T-helper 1 cell treated with Interleukin-12 subunit alpha and Interleukin-12 subunit beta and Interleukin-4 antibody, amounts not matched to agents 30 μg/mL and 1 μg/mL, for 36 hours (primary cell): ENCODE results near the gene EXT2.

ENCODE experiments used
- H3K27ac Mint-ChIP-seq: one replicate; pipeline ENCODE4 v1.8.0; 2021; ENCODE audit warnings: mild to moderate bottlenecking, mixed read lengths
- H3K27me3 Mint-ChIP-seq: one replicate; pipeline ENCODE4 v1.8.0; 2021; ENCODE audit warnings: low read depth, mixed read lengths
- H3K36me3 Mint-ChIP-seq: one replicate; pipeline ENCODE4 v1.8.0; 2021; ENCODE audit warnings: low read depth, mixed read lengths
- H3K4me1 Mint-ChIP-seq: one replicate; pipeline ENCODE4 v1.8.0; 2021; ENCODE audit warnings: low read depth, mixed read lengths
- H3K4me3 Mint-ChIP-seq: one replicate; pipeline ENCODE4 v1.8.0; 2021; ENCODE audit warnings: mild to moderate bottlenecking, moderate library complexity, mixed read lengths
- H3K9me3 Mint-ChIP-seq: one replicate; pipeline ENCODE4 v1.8.0; 2021; ENCODE audit warnings: mixed read lengths

Gene EXT2

GRCh38 chr11:44281151-44281550 is 185.7 kb downstream of the EXT2 start:
- Mint-ChIP-seq H3K4me1 (no peaks in the 10 kb centered on the region), H3K27ac (no peak overlapping the region), H3K27me3 (peaks cover 8% of the 10 kb centered on the region), H3K36me3 (no peaks in the 10 kb centered on the region), H3K4me3 (no peak overlapping the region), H3K9me3 (no peaks in the 10 kb centered on the region)

GRCh38 chr11:44282620-44283019 is 187.1 kb downstream of the EXT2 start:
- Mint-ChIP-seq H3K36me3 (no peaks in the 10 kb centered on the region), H3K9me3 (no peaks in the 10 kb centered on the region), H3K4me1 (no peaks in the 10 kb centered on the region), H3K27ac (no peak overlapping the region), H3K27me3 (peaks cover 8% of the 10 kb centered on the region), H3K4me3 (no peak overlapping the region)

GRCh38 chr11:44285756-44286155 is 190.3 kb downstream of the EXT2 start:
- H3K4me1 Mint-ChIP-seq, result no peaks in the 10 kb centered on the region
- no peak overlapping the region for H3K4me3 Mint-ChIP-seq
- peaks cover 7% of the 10 kb centered on the region for H3K27me3 Mint-ChIP-seq
- H3K27ac Mint-ChIP-seq, result no peak overlapping the region
- H3K9me3 Mint-ChIP-seq, result no peaks in the 10 kb centered on the region
- H3K36me3 Mint-ChIP-seq, result no peaks in the 10 kb centered on the region

- no peak overlapping the region for H3K4me3 Mint-ChIP-seq
- no peaks in the 10 kb centered on the region for H3K9me3 Mint-ChIP-seq
- no peaks in the 10 kb centered on the region for H3K4me1 Mint-ChIP-seq
- no peaks in the 10 kb centered on the region for H3K36me3 Mint-ChIP-seq
- H3K27ac Mint-ChIP-seq, result no peak overlapping the region
- peaks cover 4% of the 10 kb centered on the region for H3K27me3 Mint-ChIP-seq
Measured at GRCh38 chr11:44286268-44286880, 190.9 kb downstream of the EXT2 start.

GRCh38 chr11:44286911-44287310 is 191.4 kb downstream of the EXT2 start:
- H3K9me3 Mint-ChIP-seq, result no peaks in the 10 kb centered on the region
- H3K27me3 Mint-ChIP-seq, result peaks cover 4% of the 10 kb centered on the region
- no peak overlapping the region for H3K4me3 Mint-ChIP-seq
- no peaks in the 10 kb centered on the region for H3K36me3 Mint-ChIP-seq
- H3K27ac Mint-ChIP-seq, result no peak overlapping the region
- H3K4me1 Mint-ChIP-seq, result no peaks in the 10 kb centered on the region

GRCh38 chr11:44288133-44288526 is 192.7 kb downstream of the EXT2 start:
- no peaks in the 10 kb centered on the region for H3K9me3 Mint-ChIP-seq
- H3K36me3 Mint-ChIP-seq, result no peaks in the 10 kb centered on the region
- H3K4me1 Mint-ChIP-seq, result no peaks in the 10 kb centered on the region
- H3K4me3 Mint-ChIP-seq, result no peak overlapping the region
- no peak overlapping the region for H3K27ac Mint-ChIP-seq
- peaks cover 7% of the 10 kb centered on the region for H3K27me3 Mint-ChIP-seq

GRCh38 chr11:44290208-44290607 is 194.7 kb downstream of the EXT2 start:
- no peak overlapping the region for H3K4me3 Mint-ChIP-seq
- no peaks in the 10 kb centered on the region for H3K9me3 Mint-ChIP-seq
- no peaks in the 10 kb centered on the region for H3K36me3 Mint-ChIP-seq
- no peak overlapping the region for H3K27ac Mint-ChIP-seq
- no peaks in the 10 kb centered on the region for H3K4me1 Mint-ChIP-seq
- peaks cover 7% of the 10 kb centered on the region for H3K27me3 Mint-ChIP-seq
